Breast epithelium (tissue), 4 donors: ENCODE results near the gene F2RL3. TPM values are rescaled to one million over a fixed set of nuclear protein-coding genes. Genes with fewer than 3 reads are reported as not detected.

Experiments
- DNase-seq, 2 donors: peaks; one replicate each; pipeline ENCODE4 v3.0.0-alpha.2; 2019; ENCODE audit warnings: low spot score in 2 of 2
- H3K27ac ChIP-seq, 2 donors: fragments of 200-600 bp; sonication (generic) in 1 of 2; one replicate each; pipeline ENCODE4 v1.5.1; 2016 to 2019; ENCODE audit warnings: mild to moderate bottlenecking in 1 of 2
- H3K27me3 ChIP-seq, 2 donors: fragments of 200-600 bp; sonication (generic) in 1 of 2; one replicate each; pipeline versions ENCODE4 v1.5.1 to v1.6.0; 2017 to 2019; ENCODE audit warnings: control low read depth in 1 of 2, mild to moderate bottlenecking in 1 of 2
- H3K36me3 ChIP-seq: fragments of 200-600 bp; one replicate; pipeline ENCODE4 v1.5.1; 2019
- H3K4me1 ChIP-seq, 2 donors: fragments of 200-600 bp; sonication (generic); one replicate each; pipeline ENCODE4 v1.5.1; 2016 to 2019; ENCODE audit warnings: control low read depth in 1 of 2
- H3K4me3 ChIP-seq, 3 donors: fragments of 200-600 bp; sonication (generic); 1 replicate in 2 of 3; 2 replicates in 1 of 3; pipeline ENCODE4 v1.5.1; 2016 to 2019; ENCODE audit warnings: mild to moderate bottlenecking in 3 of 3, moderate library complexity in 2 of 3
- H3K9me3 ChIP-seq, 2 donors: fragments of 200-600 bp; sonication (generic) in 1 of 2; one replicate each; pipeline ENCODE4 v1.5.1; 2016 to 2019; ENCODE audit warnings: control low read depth in 1 of 2
- POLR2A ChIP-seq: fragments of 450-650 bp; IDR thresholded peaks from one replicate; pipeline ENCODE4 v1.6.1; 2016; ENCODE audit warnings: antibody characterized with exemption, mild to moderate bottlenecking, moderate library complexity
- POLR2AphosphoS5 ChIP-seq, 3 donors: sonication (generic); formaldehyde crosslinking; IDR thresholded peaks; one replicate each; pipeline ENCODE4 v1.6.1; 2017; ENCODE audit warnings: antibody characterized with exemption in 3 of 3
- intact Hi-C: fragments of 100-400 bp; cut with DNase I; formaldehyde crosslinking; loops from one replicate; pipeline ENCODE4 v1.15.1; 2023; ENCODE audit warnings: low total_unique reads
- total RNA-seq, 3 donors: library from RNA; depleted of rRNA; stranded (reverse); fragments of >200 nt; gene quantifications; one replicate each; pipeline ENCODE4 v1.1.0, GENCODE V29; 2016
- TF ChIP-seq, protein P1 (sequence below), 3 donors: fragments of 450-650 bp; IDR thresholded peaks; one replicate each; pipeline ENCODE4 v1.5.1; 2016 to 2017; ENCODE audit warnings: antibody characterized with exemption in 3 of 3, mild to moderate bottlenecking in 3 of 3, moderate library complexity in 3 of 3

F2RL3 gene
- total RNA-seq, 3 donors from 2014 or later: 0.32 to 27.5 (median 4.2) TPM

DNA sequence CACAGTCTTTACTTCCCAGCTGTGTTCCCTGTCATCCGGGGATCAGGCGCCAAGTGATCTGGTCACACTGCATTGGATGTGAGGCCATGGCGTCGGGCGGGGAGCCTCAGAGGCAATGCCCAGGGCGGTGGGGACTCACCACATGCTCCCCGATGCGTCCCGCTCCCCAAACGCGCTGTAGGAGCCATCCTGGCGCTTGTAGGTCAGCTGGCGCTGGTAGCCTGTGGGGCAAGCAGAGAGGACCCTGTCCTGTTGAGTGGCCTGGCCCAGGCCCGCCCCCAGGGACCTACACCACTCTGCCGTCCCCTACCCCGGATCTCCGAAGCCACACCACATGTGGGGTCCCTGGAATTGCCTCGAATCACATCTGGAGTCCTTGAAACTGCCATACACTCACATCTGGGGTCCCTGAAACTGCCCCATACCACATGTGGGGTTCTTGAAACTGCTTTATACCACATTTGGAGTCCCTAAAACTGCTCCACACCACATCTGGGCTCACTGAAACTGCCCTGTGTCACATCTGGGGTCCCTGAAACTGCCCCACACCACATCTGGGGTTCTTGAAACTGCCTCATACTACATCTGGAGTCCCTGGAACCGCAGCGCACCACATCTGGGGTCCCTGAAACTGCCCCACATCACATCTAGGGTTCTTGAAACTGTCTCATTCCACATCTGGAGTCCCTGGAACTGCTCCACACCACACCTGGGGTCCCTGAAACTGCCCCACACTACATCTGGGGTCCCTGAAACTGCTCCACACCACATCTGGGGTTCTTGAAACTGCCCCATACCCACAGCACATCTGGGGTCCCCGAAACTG, 33.2 kb downstream of the F2RL3 start:
- no peaks in the 10 kb centered on the region for H3K36me3 ChIP-seq
- H3K27me3 ChIP-seq: no peaks in the 10 kb centered on the region
- TF ChIP-seq, protein P1, sequence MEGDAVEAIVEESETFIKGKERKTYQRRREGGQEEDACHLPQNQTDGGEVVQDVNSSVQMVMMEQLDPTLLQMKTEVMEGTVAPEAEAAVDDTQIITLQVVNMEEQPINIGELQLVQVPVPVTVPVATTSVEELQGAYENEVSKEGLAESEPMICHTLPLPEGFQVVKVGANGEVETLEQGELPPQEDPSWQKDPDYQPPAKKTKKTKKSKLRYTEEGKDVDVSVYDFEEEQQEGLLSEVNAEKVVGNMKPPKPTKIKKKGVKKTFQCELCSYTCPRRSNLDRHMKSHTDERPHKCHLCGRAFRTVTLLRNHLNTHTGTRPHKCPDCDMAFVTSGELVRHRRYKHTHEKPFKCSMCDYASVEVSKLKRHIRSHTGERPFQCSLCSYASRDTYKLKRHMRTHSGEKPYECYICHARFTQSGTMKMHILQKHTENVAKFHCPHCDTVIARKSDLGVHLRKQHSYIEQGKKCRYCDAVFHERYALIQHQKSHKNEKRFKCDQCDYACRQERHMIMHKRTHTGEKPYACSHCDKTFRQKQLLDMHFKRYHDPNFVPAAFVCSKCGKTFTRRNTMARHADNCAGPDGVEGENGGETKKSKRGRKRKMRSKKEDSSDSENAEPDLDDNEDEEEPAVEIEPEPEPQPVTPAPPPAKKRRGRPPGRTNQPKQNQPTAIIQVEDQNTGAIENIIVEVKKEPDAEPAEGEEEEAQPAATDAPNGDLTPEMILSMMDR (IDR thresholded peaks at IDR 0.05): no peak
- TF ChIP-seq POLR2AphosphoS5 (IDR thresholded peaks at IDR 0.05) (no peak), POLR2A (no peak)
- no peak for DNase-seq
- H3K4me3 ChIP-seq: no peak overlapping the region
- no peak overlapping the region for H3K27ac ChIP-seq
- no peaks in the 10 kb centered on the region for H3K4me1 ChIP-seq
- intact Hi-C loops: no loop called here
- peaks cover 4 to 18% of the 10 kb centered on the region in 2 donors for H3K9me3 ChIP-seq

DNA sequence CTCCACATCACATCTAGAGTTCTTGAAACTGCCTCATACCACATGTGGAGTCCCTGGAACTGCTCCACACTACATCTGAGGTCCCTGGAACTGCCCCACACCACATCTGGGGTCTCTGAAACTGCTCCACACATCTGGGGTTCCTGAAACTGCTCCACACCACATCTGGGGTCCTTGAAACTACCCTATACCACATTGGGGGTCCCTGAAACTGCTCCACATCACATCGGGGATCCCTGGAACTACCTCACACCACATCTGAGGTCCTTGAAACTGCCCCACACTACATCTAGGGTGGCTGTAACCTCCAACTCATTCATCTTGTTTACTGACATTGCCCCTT, 33.8 kb downstream of the F2RL3 start:
- H3K4me1 ChIP-seq: no peaks in the 10 kb centered on the region
- H3K9me3 ChIP-seq: peaks cover 4 to 18% of the 10 kb centered on the region in 2 donors
- intact Hi-C loops: no loop called here
- H3K27ac ChIP-seq: no peak overlapping the region
- H3K36me3 ChIP-seq: no peaks in the 10 kb centered on the region
- DNase-seq: no peak
- no peak for TF ChIP-seq POLR2AphosphoS5 (IDR thresholded peaks at IDR 0.05)
- TF ChIP-seq POLR2A: no peak
- TF ChIP-seq, protein P1 (IDR thresholded peaks at IDR 0.05): no peak
- H3K4me3 ChIP-seq: no peak overlapping the region
- H3K27me3 ChIP-seq: no peaks in the 10 kb centered on the region

DNA sequence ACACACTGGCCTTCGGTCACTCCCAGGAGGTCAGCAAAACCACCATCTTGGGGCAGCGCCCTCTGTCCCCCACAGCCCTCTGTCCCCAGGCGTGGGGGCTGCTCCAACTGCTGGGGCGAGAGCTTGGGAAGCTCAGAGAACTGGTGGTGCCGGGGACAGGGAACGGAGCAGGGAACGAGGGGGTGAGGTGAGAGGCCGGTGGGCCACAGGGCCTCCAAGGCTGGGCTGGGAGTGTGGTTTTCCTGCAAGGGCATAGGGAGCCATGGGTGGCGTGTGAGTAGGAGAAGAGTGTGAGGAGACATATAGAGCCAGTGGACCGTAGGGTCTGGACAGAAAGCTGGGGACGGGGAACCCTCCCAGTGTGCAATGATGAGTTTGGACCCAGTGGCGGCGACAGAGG, 34.1 kb downstream of the F2RL3 start:
- Histone ChIP-seq H3K27me3 (no peaks in the 10 kb centered on the region), H3K9me3 (peaks cover 4 to 18% of the 10 kb centered on the region in 2 donors), H3K36me3 (no peaks in the 10 kb centered on the region), H3K27ac (no peak overlapping the region), H3K4me1 (no peaks in the 10 kb centered on the region), H3K4me3 (no peak overlapping the region)
- no peak for DNase-seq
- intact Hi-C loops: no loop called here
- TF ChIP-seq, protein P1 (IDR thresholded peaks at IDR 0.05): no peak
- TF ChIP-seq POLR2A: no peak
- TF ChIP-seq POLR2AphosphoS5 (IDR thresholded peaks at IDR 0.05): no peak

DNA sequence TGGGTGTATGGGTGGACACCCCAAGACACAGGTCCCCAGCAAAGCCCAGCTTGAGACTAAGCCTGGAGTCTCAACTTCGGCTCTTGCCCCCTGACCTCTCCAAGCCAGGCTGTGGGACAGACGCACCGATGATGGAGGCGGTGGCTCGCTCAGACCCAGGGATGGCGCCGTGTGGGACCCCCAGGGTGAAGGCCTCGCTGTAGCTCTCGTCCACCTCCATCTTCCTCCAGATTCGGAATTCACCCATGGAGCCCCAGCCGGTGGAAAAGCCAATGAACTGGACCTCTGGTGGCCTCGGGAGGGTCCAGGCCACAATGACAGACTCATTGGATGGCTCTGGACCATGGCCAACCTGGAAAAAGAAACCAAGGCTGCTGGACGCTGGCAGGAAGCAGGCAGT, 39.1 kb downstream of the F2RL3 start:
- no peaks in the 10 kb centered on the region for H3K4me1 ChIP-seq
- no peak overlapping the region for H3K27ac ChIP-seq
- no peaks in the 10 kb centered on the region for H3K27me3 ChIP-seq
- no peak overlapping the region for H3K4me3 ChIP-seq
- intact Hi-C loops: loop anchor here (2.0 kb wide), 1 partner anchor 73 kb away; no protein-coding TSS in a partner anchor
- peaks cover 0 to 6% of the 10 kb centered on the region in 2 donors for H3K9me3 ChIP-seq
- no peaks in the 10 kb centered on the region for H3K36me3 ChIP-seq
- no peak for DNase-seq
- TF ChIP-seq, protein P1 (IDR thresholded peaks at IDR 0.05): no peak
- TF ChIP-seq POLR2A (no peak), POLR2AphosphoS5 (IDR thresholded peaks at IDR 0.05) (no peak)

DNA sequence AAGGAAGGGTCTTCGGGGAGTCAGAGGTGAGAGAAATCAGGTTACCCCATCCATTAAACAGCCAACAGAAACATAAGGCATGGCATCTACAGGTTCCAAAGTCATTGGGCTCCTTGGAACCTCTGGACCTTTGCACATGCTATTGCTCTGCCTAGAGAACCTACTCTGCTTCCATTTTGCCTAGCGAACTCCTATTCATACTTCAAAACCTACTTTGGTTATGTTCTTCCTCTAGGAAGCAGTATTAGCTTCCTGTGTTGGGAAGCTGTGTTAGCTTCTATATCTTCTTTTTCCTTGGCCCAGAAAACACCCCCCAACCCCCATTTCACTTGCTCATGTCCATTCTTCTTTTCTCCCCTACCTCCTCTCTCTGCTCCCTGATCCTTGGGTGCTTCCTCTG, 39.6 kb downstream of the F2RL3 start:
- H3K27ac ChIP-seq: no peak overlapping the region
- no peaks in the 10 kb centered on the region for H3K4me1 ChIP-seq
- DNase-seq: no peak
- H3K27me3 ChIP-seq: no peaks in the 10 kb centered on the region
- intact Hi-C loops: loop anchor here (2.0 kb wide), 1 partner anchor 72 kb away; no protein-coding TSS in a partner anchor
- no peak overlapping the region for H3K4me3 ChIP-seq
- no peak for TF ChIP-seq POLR2AphosphoS5 (IDR thresholded peaks at IDR 0.05)
- TF ChIP-seq, protein P1 (IDR thresholded peaks at IDR 0.05): no peak
- H3K9me3 ChIP-seq: peaks cover under 1 to 6% of the 10 kb centered on the region in 2 donors
- no peaks in the 10 kb centered on the region for H3K36me3 ChIP-seq
